ENCODE data around the gene AGO4.

GRCh38 chr1:35850716-35851115, 42.9 kb downstream of the AGO4 start:
- TF ChIP-seq, protein P1, sequence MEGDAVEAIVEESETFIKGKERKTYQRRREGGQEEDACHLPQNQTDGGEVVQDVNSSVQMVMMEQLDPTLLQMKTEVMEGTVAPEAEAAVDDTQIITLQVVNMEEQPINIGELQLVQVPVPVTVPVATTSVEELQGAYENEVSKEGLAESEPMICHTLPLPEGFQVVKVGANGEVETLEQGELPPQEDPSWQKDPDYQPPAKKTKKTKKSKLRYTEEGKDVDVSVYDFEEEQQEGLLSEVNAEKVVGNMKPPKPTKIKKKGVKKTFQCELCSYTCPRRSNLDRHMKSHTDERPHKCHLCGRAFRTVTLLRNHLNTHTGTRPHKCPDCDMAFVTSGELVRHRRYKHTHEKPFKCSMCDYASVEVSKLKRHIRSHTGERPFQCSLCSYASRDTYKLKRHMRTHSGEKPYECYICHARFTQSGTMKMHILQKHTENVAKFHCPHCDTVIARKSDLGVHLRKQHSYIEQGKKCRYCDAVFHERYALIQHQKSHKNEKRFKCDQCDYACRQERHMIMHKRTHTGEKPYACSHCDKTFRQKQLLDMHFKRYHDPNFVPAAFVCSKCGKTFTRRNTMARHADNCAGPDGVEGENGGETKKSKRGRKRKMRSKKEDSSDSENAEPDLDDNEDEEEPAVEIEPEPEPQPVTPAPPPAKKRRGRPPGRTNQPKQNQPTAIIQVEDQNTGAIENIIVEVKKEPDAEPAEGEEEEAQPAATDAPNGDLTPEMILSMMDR (conservative IDR thresholded peaks at IDR 0.05; ENCODE audit: low read depth, low read length) = no peak
- TF ChIP-seq EZH2 (IDR thresholded peaks at IDR 0.05; ENCODE audit: borderline replicate concordance, low read depth, low read length, poor library complexity, severe bottlenecking) = no peak

All from A673 (cell line).